ENCODE data around the gene ITGB2.

DNA sequence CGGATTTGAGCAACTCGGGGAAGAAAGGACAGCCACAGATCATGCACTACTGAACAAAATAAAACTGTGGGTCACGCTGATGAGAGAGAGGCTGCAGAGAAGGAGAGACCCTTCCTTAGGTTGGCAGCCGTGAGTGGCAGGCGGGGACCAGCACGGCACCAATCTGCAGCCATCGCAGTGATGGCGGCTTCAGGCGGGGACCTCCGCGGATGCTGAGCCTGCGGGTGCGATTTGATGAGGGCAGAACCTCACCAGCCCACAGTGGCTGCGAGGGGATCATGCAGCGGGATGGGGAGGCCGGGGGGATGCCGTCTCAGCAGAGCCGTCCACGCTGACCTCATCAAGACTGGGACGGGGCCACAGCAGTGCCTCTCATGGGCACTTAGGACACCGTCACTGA, 11.8 kb downstream of the ITGB2 start:
- TF ChIP-seq EZH2phosphoT487 (IDR thresholded peaks at IDR 0.05; ENCODE audit: borderline replicate concordance), result no peak
- TF ChIP-seq, protein P1, sequence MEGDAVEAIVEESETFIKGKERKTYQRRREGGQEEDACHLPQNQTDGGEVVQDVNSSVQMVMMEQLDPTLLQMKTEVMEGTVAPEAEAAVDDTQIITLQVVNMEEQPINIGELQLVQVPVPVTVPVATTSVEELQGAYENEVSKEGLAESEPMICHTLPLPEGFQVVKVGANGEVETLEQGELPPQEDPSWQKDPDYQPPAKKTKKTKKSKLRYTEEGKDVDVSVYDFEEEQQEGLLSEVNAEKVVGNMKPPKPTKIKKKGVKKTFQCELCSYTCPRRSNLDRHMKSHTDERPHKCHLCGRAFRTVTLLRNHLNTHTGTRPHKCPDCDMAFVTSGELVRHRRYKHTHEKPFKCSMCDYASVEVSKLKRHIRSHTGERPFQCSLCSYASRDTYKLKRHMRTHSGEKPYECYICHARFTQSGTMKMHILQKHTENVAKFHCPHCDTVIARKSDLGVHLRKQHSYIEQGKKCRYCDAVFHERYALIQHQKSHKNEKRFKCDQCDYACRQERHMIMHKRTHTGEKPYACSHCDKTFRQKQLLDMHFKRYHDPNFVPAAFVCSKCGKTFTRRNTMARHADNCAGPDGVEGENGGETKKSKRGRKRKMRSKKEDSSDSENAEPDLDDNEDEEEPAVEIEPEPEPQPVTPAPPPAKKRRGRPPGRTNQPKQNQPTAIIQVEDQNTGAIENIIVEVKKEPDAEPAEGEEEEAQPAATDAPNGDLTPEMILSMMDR (conservative IDR thresholded peaks at IDR 0.05; ENCODE audit: low read length), result no peak

All from Loucy (cell line).